AG09319 (cell line): ENCODE data around the gene PANK1.

Experiments used
- DNase-seq: peaks from one replicate; pipeline ENCODE4 v3.0.0-alpha.2; 2010; ENCODE audit warnings: low read depth; ENCODE audit errors: extremely low read depth
- CTCF ChIP-seq: IDR thresholded peaks from 2 replicates; pipeline ENCODE4 v1.5.1; 2011; ENCODE audit warnings: low read depth, mild to moderate bottlenecking, inconsistent platforms, low read length, moderate library complexity

PANK1 gene

GRCh38 chr10:89645742-89646172, 715 bp upstream of the PANK1 start:
- TF ChIP-seq CTCF, result no peak
- DNase-seq, result no peak

- TF ChIP-seq CTCF, result no peak
- DNase-seq, result no peak
Observed at GRCh38 chr10:89644691-89644966, 413 bp downstream of the PANK1 start.

- no peak; the same call in 1 of the 2 replicates for TF ChIP-seq CTCF
- peak; percentile 83 for DNase-seq
Observed at GRCh38 chr10:89643812-89644690, 991 bp downstream of the PANK1 start.

GRCh38 chr10:89643431-89643811, 1.6 kb downstream of the PANK1 start:
- no peak for DNase-seq
- TF ChIP-seq CTCF, result no peak

GRCh38 chr10:89642193-89642592, 2.8 kb downstream of the PANK1 start:
- TF ChIP-seq CTCF, result no peak
- DNase-seq, result no peak

GRCh38 chr10:89640241-89640640, 4.8 kb downstream of the PANK1 start:
- no peak for TF ChIP-seq CTCF
- no peak for DNase-seq

- TF ChIP-seq CTCF, result no peak
- no peak for DNase-seq
Observed at GRCh38 chr10:89639326-89639725, 5.7 kb downstream of the PANK1 start.
